GM12878 (cell line): Measurements from ENCODE around the gene HYAL1. TPM values are rescaled to one million over a fixed set of nuclear protein-coding genes. Genes with fewer than 3 reads are reported as not detected.

Experiments used
- ATF7 ChIP-seq: fragments of 450-650 bp; IDR thresholded peaks from 2 replicates; pipeline ENCODE4 v1.6.1; 2016; ENCODE audit warnings: low read depth, mild to moderate bottlenecking
- BMI1 ChIP-seq: fragments of 450-650 bp; IDR thresholded peaks from 2 replicates; pipeline ENCODE4 v1.6.1; 2016; ENCODE audit warnings: mild to moderate bottlenecking, moderate library complexity, borderline replicate concordance
- BRCA1 ChIP-seq: IDR thresholded peaks from 2 replicates; pipeline ENCODE4 v1.6.1; 2011; ENCODE audit warnings: low read depth, low read length, improper control_type of control experiment
- CHD2 ChIP-seq: IDR thresholded peaks from 2 replicates; pipeline ENCODE4 v1.6.1; 2011; ENCODE audit warnings: low read depth, low read length, improper control_type of control experiment, borderline replicate concordance
- CREM ChIP-seq: IDR thresholded peaks from 2 replicates; pipeline ENCODE4 v1.6.1; 2014; ENCODE audit warnings: antibody characterized with exemption, low read depth
- E4F1 ChIP-seq: fragments of 450-650 bp; IDR thresholded peaks from 2 replicates; pipeline ENCODE4 v1.6.1; 2018; ENCODE audit warnings: borderline replicate concordance, mild to moderate bottlenecking; ENCODE audit not compliant: partially characterized antibody
- ESRRA ChIP-seq: IDR thresholded peaks from 2 replicates; pipeline ENCODE4 v1.6.1; 2012; ENCODE audit warnings: mild to moderate bottlenecking, low read length, improper control_type of control experiment
- IKZF1 ChIP-seq: fragments of 450-650 bp; conservative IDR thresholded peaks from 2 replicates; pipeline ENCODE4 v1.6.1; 2017; ENCODE audit warnings: antibody characterized with exemption, mild to moderate bottlenecking
- IRF3 ChIP-seq: fragments of 450-650 bp; IDR thresholded peaks from 2 replicates; pipeline ENCODE4 v1.6.1; 2014; ENCODE audit warnings: mild to moderate bottlenecking
- KDM1A ChIP-seq: fragments of 200-600 bp; sonication (generic); IDR thresholded peaks from 2 replicates; pipeline ENCODE4 v1.6.1; 2016; ENCODE audit warnings: borderline replicate concordance
- POLR2A ChIP-seq: IDR thresholded peaks from 2 replicates; pipeline ENCODE4 v1.6.1; 2011; ENCODE audit warnings: low read depth, mild to moderate bottlenecking, low read length
- POU2F2 ChIP-seq: IDR thresholded peaks from 3 replicates; pipeline ENCODE4 v1.6.1; 2011; ENCODE audit warnings: low read depth, mild to moderate bottlenecking, low read length, borderline replicate concordance
- RAD51 ChIP-seq: fragments of 450-650 bp; IDR thresholded peaks from 2 replicates; pipeline ENCODE4 v1.6.1; 2016; ENCODE audit warnings: moderate library complexity, mild to moderate bottlenecking, inconsistent platforms
- RBBP5 ChIP-seq: fragments of 200-600 bp; sonication (generic); conservative IDR thresholded peaks from 2 replicates; pipeline ENCODE4 v1.6.1; 2016
- SP1 ChIP-seq: IDR thresholded peaks from one replicate; pipeline ENCODE4 v1.6.1; 2011; ENCODE audit warnings: low read depth, low read length
- STAT3 ChIP-seq: IDR thresholded peaks from 2 replicates; pipeline ENCODE4 v1.6.1; 2011; ENCODE audit warnings: low read depth, low read length, improper control_type of control experiment
- TARDBP ChIP-seq: IDR thresholded peaks from 2 replicates; pipeline ENCODE4 v1.6.1; 2016; ENCODE audit warnings: borderline replicate concordance
- TCF3 ChIP-seq: IDR thresholded peaks from 2 replicates; pipeline ENCODE4 v1.6.1; 2012; ENCODE audit warnings: low read depth, mild to moderate bottlenecking, low read length, borderline replicate concordance; ENCODE audit not compliant: insufficient read depth
- ZBTB33 ChIP-seq: fragments of 450-650 bp; IDR thresholded peaks from 2 replicates; pipeline ENCODE4 v1.6.1; 2017; ENCODE audit warnings: mild to moderate bottlenecking
- ZBTB40 ChIP-seq: fragments of 450-650 bp; IDR thresholded peaks from 2 replicates; pipeline ENCODE4 v1.6.1; 2016; ENCODE audit warnings: mild to moderate bottlenecking, moderate library complexity, borderline replicate concordance
- ZNF207 ChIP-seq: fragments of 450-650 bp; IDR thresholded peaks from 2 replicates; pipeline ENCODE4 v1.6.1; 2014; ENCODE audit warnings: antibody characterized with exemption, mild to moderate bottlenecking, borderline replicate concordance
- ZNF24 ChIP-seq: fragments of 450-650 bp; IDR thresholded peaks from 2 replicates; pipeline ENCODE4 v1.6.1; 2017; ENCODE audit warnings: antibody characterized with exemption, mild to moderate bottlenecking
- ZSCAN29 ChIP-seq: fragments of 450-650 bp; IDR thresholded peaks from 2 replicates; pipeline ENCODE4 v1.6.1; 2017; ENCODE audit warnings: mild to moderate bottlenecking, moderate library complexity
- polyA plus RNA-seq, 11 experiments: library from polyadenylated mRNA; depleted of rRNA in 4 of 11; unstranded in 6 of 11; stranded (reverse) in 5 of 11; fragments of >200 nt; fragmentation: Nextera tagmentation in 4 of 11; fragmentation: Illumina TruSeq in 1 of 11; extraction: Ambion mirVana in 4 of 11; extraction: Trizol in 1 of 11; gene quantifications; 1 replicate in 1 of 11; 2 replicates in 10 of 11; pipeline versions ENCODE4 v1.2.1 to v1.2.3, GENCODE V29; 2011 to 2016; ENCODE audit warnings: inconsistent platforms in 2 of 11, missing spikeins in 2 of 11, low read depth in 1 of 11
- total RNA-seq, 4 experiments: library from RNA; depleted of rRNA in 3 of 4; stranded (reverse); fragments of >200 nt in 3 of 4; fragmentation: Illumina TruSeq in 1 of 4; extraction: Trizol in 1 of 4; gene quantifications; 2 replicates each; pipeline versions ENCODE4 v1.2.1 to v1.2.3, GENCODE V29; 2013 to 2021

HYAL1 gene
- total and polyA plus RNA-seq, 10 of the 15 experiments (the other 5 are each of a cell fraction or from before 2014, with no cell fraction given): 0.04 to 0.55 (median 0.18) TPM; not detected in 2

- TF ChIP-seq BRCA1: no peak
- peak; percentile 44; the same call in 1 of the 2 replicates for TF ChIP-seq BMI1
- TF ChIP-seq IKZF1: peak; percentile 60
- TF ChIP-seq ATF7: no peak
- TF ChIP-seq SP1: peak; percentile 83
- peak; percentile 71 for TF ChIP-seq IRF3
- TF ChIP-seq STAT3: no peak
- peak; percentile 44; the same call in 1 of the 2 replicates for TF ChIP-seq TCF3
- TF ChIP-seq E4F1: peak; percentile 39
- TF ChIP-seq ZNF207: no peak; the same call in 1 of the 2 replicates
- no peak for TF ChIP-seq ZNF24
- TF ChIP-seq RAD51: no peak
- TF ChIP-seq POU2F2: no peak
- peak; percentile 90 for TF ChIP-seq ZBTB40
- peak; percentile 83 for TF ChIP-seq CHD2
- TF ChIP-seq RBBP5: no peak
- no peak for TF ChIP-seq KDM1A
- no peak for TF ChIP-seq ZSCAN29
- TF ChIP-seq TARDBP: no peak
- no peak for TF ChIP-seq ZBTB33
- peak; percentile 92 for TF ChIP-seq POLR2A
- peak; percentile 87 for TF ChIP-seq CREM
- TF ChIP-seq ESRRA: no peak
Measured at GRCh38 chr3:50327943-50328691, 24.7 kb upstream of the HYAL1 start, which contains the start of gene TUSC2 (continued).
